ENCODE results near the gene NPY.

Gene NPY

GRCh38 chr7:24290004-24290641 lies 6.1 kb downstream of the NPY start:
- peak; percentile 86 for ATAC-seq (replicated peaks)
- Mint-ChIP-seq H3K4me1 (ENCODE audit: low read depth in 2 of 2) (peaks cover 6% of the 10 kb centered on the region in 2 donors), H3K27ac (no peak overlapping the region), H3K36me3 (ENCODE audit: insufficient read depth) (no peaks in the 10 kb centered on the region), H3K9me3 (no peaks in the 10 kb centered on the region), H3K27me3 (peaks cover 29 to 69% of the 10 kb centered on the region in 2 donors), H3K4me3 (no peak overlapping the region)
- DNase-seq, result peak; percentile 3 to 20 (median 13)

GRCh38 chr7:24291271-24291670 lies 7.3 kb downstream of the NPY start:
- Mint-ChIP-seq H3K4me1 (ENCODE audit: low read depth in 2 of 2) (peaks cover 5 to 6% of the 10 kb centered on the region in 2 donors), H3K27me3 (peaks cover 19 to 59% of the 10 kb centered on the region in 2 donors), H3K9me3 (no peaks in the 10 kb centered on the region), H3K4me3 (no peak overlapping the region), H3K27ac (no peak overlapping the region), H3K36me3 (ENCODE audit: insufficient read depth) (no peaks in the 10 kb centered on the region)
- ATAC-seq (replicated peaks) (no peak), DNase-seq (no peak)

- no peaks in the 10 kb centered on the region for H3K36me3 Mint-ChIP-seq (ENCODE audit: insufficient read depth)
- ATAC-seq (replicated peaks), result no peak
- no peak overlapping the region for H3K27ac Mint-ChIP-seq
- no peak overlapping the region for H3K4me3 Mint-ChIP-seq
- no peak for DNase-seq
- H3K27me3 Mint-ChIP-seq, result peaks cover 20 to 33% of the 10 kb centered on the region in 2 donors
- no peaks in the 10 kb centered on the region for H3K4me1 Mint-ChIP-seq (ENCODE audit: low read depth in 2 of 2)
- H3K9me3 Mint-ChIP-seq, result no peaks in the 10 kb centered on the region
These were observed 13.4 kb downstream of the NPY start for GRCh38 chr7:24297362-24297761.

GRCh38 chr7:24298696-24299095 lies 14.7 kb downstream of the NPY start:
- H3K27me3 Mint-ChIP-seq, result peaks cover 27 to 30% of the 10 kb centered on the region in 2 donors
- H3K9me3 Mint-ChIP-seq, result no peaks in the 10 kb centered on the region
- no peak overlapping the region for H3K4me3 Mint-ChIP-seq
- H3K4me1 Mint-ChIP-seq (ENCODE audit: low read depth in 2 of 2), result no peaks in the 10 kb centered on the region
- ATAC-seq (replicated peaks), result no peak
- no peak for DNase-seq
- no peaks in the 10 kb centered on the region for H3K36me3 Mint-ChIP-seq (ENCODE audit: insufficient read depth)
- no peak overlapping the region for H3K27ac Mint-ChIP-seq

GRCh38 chr7:24299192-24299591 lies 15.2 kb downstream of the NPY start:
- no peaks in the 10 kb centered on the region for H3K4me1 Mint-ChIP-seq (ENCODE audit: low read depth in 2 of 2)
- peaks cover 30 to 31% of the 10 kb centered on the region in 2 donors for H3K27me3 Mint-ChIP-seq
- H3K27ac Mint-ChIP-seq, result no peak overlapping the region
- no peak for DNase-seq
- no peak for ATAC-seq (replicated peaks)
- H3K9me3 Mint-ChIP-seq, result no peaks in the 10 kb centered on the region
- no peak overlapping the region for H3K4me3 Mint-ChIP-seq
- H3K36me3 Mint-ChIP-seq (ENCODE audit: insufficient read depth), result no peaks in the 10 kb centered on the region

GRCh38 chr7:24301703-24302102 lies 17.7 kb downstream of the NPY start:
- DNase-seq (no peak), ATAC-seq (replicated peaks) (no peak)
- Mint-ChIP-seq H3K27ac (no peak overlapping the region), H3K36me3 (ENCODE audit: insufficient read depth) (no peaks in the 10 kb centered on the region), H3K9me3 (no peaks in the 10 kb centered on the region), H3K4me3 (no peak overlapping the region), H3K27me3 (peaks cover 44% of the 10 kb centered on the region in 2 donors), H3K4me1 (ENCODE audit: low read depth in 2 of 2) (no peaks in the 10 kb centered on the region)

GRCh38 chr7:24304494-24305095 lies 20.6 kb downstream of the NPY start:
- Mint-ChIP-seq H3K27me3 (peaks cover 43 to 46% of the 10 kb centered on the region in 2 donors), H3K4me1 (ENCODE audit: low read depth in 2 of 2) (no peaks in the 10 kb centered on the region), H3K9me3 (no peaks in the 10 kb centered on the region), H3K27ac (no peak overlapping the region), H3K36me3 (ENCODE audit: insufficient read depth) (no peaks in the 10 kb centered on the region), H3K4me3 (no peak overlapping the region)
- DNase-seq (no peak), ATAC-seq (replicated peaks) (no peak)

GRCh38 chr7:24307326-24307725 lies 23.3 kb downstream of the NPY start:
- Mint-ChIP-seq H3K4me3 (no peak overlapping the region), H3K36me3 (ENCODE audit: insufficient read depth) (no peaks in the 10 kb centered on the region), H3K27ac (no peak overlapping the region), H3K9me3 (no peaks in the 10 kb centered on the region), H3K4me1 (ENCODE audit: low read depth in 2 of 2) (no peaks in the 10 kb centered on the region), H3K27me3 (peaks cover 36 to 53% of the 10 kb centered on the region in 2 donors)
- DNase-seq (no peak), ATAC-seq (replicated peaks) (no peak)

- Mint-ChIP-seq H3K27ac (no peak overlapping the region), H3K36me3 (ENCODE audit: insufficient read depth) (no peaks in the 10 kb centered on the region), H3K4me3 (no peak overlapping the region), H3K4me1 (ENCODE audit: low read depth in 2 of 2) (no peaks in the 10 kb centered on the region), H3K9me3 (no peaks in the 10 kb centered on the region), H3K27me3 (peaks cover 20 to 31% of the 10 kb centered on the region in 2 donors)
- ATAC-seq (replicated peaks) (no peak), DNase-seq (no peak)
These were observed 28.6 kb downstream of the NPY start for GRCh38 chr7:24312588-24312987.

- H3K4me3 Mint-ChIP-seq, result no peak overlapping the region
- H3K27me3 Mint-ChIP-seq, result peaks cover 24 to 40% of the 10 kb centered on the region in 2 donors
- no peak overlapping the region for H3K27ac Mint-ChIP-seq
- H3K9me3 Mint-ChIP-seq, result no peaks in the 10 kb centered on the region
- ATAC-seq (replicated peaks) (no peak), DNase-seq (no peak)
- no peaks in the 10 kb centered on the region for H3K4me1 Mint-ChIP-seq (ENCODE audit: low read depth in 2 of 2)
- no peaks in the 10 kb centered on the region for H3K36me3 Mint-ChIP-seq (ENCODE audit: insufficient read depth)
These were observed 29.8 kb downstream of the NPY start for GRCh38 chr7:24313777-24314176.

GRCh38 chr7:24316340-24316739 lies 32.4 kb downstream of the NPY start:
- Mint-ChIP-seq H3K4me1 (ENCODE audit: low read depth in 2 of 2) (no peaks in the 10 kb centered on the region), H3K27ac (no peak overlapping the region), H3K4me3 (no peak overlapping the region), H3K36me3 (ENCODE audit: insufficient read depth) (no peaks in the 10 kb centered on the region), H3K27me3 (peaks cover 28 to 34% of the 10 kb centered on the region in 2 donors), H3K9me3 (no peaks in the 10 kb centered on the region)
- ATAC-seq (replicated peaks) (no peak), DNase-seq (no peak)

- Mint-ChIP-seq H3K4me1 (ENCODE audit: low read depth in 2 of 2) (no peaks in the 10 kb centered on the region), H3K27me3 (peaks cover 32 to 41% of the 10 kb centered on the region in 2 donors), H3K4me3 (no peak overlapping the region), H3K27ac (no peak overlapping the region), H3K9me3 (no peaks in the 10 kb centered on the region), H3K36me3 (ENCODE audit: insufficient read depth) (no peaks in the 10 kb centered on the region)
- ATAC-seq (replicated peaks) (no peak), DNase-seq (no peak)
These were observed 34.3 kb downstream of the NPY start for GRCh38 chr7:24318326-24318725.

- peaks cover 32 to 41% of the 10 kb centered on the region in 2 donors for H3K27me3 Mint-ChIP-seq
- no peaks in the 10 kb centered on the region for H3K36me3 Mint-ChIP-seq (ENCODE audit: insufficient read depth)
- H3K4me3 Mint-ChIP-seq, result no peak overlapping the region
- no peak for DNase-seq
- H3K9me3 Mint-ChIP-seq, result no peaks in the 10 kb centered on the region
- no peak overlapping the region for H3K27ac Mint-ChIP-seq
- no peaks in the 10 kb centered on the region for H3K4me1 Mint-ChIP-seq (ENCODE audit: low read depth in 2 of 2)
- no peak for ATAC-seq (replicated peaks)
These were observed 35.2 kb downstream of the NPY start for GRCh38 chr7:24319209-24319608.

- no peaks in the 10 kb centered on the region for H3K9me3 Mint-ChIP-seq
- no peaks in the 10 kb centered on the region for H3K36me3 Mint-ChIP-seq (ENCODE audit: insufficient read depth)
- DNase-seq, result no peak
- H3K4me3 Mint-ChIP-seq, result no peak overlapping the region
- peaks cover 23 to 32% of the 10 kb centered on the region in 2 donors for H3K27me3 Mint-ChIP-seq
- H3K4me1 Mint-ChIP-seq (ENCODE audit: low read depth in 2 of 2), result no peaks in the 10 kb centered on the region
- no peak overlapping the region for H3K27ac Mint-ChIP-seq
- ATAC-seq (replicated peaks), result no peak
These were observed 40.0 kb downstream of the NPY start for GRCh38 chr7:24323961-24324480.
